H1 (cell line): ENCODE measurements around the gene DOCK8. TPM values are rescaled to one million over a fixed set of nuclear protein-coding genes. Genes with fewer than 3 reads are reported as not detected.

Experiments used
- CTCF ChIA-PET: fragments of 300-600 bp; sonication (Branson Sonifier 250); formaldehyde crosslinking; loops from one replicate; lab custom pipeline; 2021; ENCODE audit not compliant: partially characterized antibody; lab: Charles Lee
- POLR2A ChIA-PET: fragments of 300-600 bp; sonication (Branson Sonifier 250); formaldehyde crosslinking; loops from one replicate; lab custom pipeline; 2021; ENCODE audit warnings: inconsistent platforms; ENCODE audit not compliant: partially characterized antibody; lab: Charles Lee
- DNase-seq, 2 experiments: peaks; one replicate each; pipeline versions ENCODE4 v3.0.0 to v3.0.0-alpha.2; 2010 to 2022; ENCODE audit warnings: low spot score in 2 of 2, low read depth in 1 of 2, mixed read lengths in 1 of 2
- FAIRE-seq: peaks from 2 replicates; lab custom pipeline; 2011; peaks lifted over from hg19 to GRCh38; lab: Jason Lieb, UNC
- H2AFZ ChIP-seq: 2 replicates; pipeline ENCODE4 v1.8.1; 2012; ENCODE audit warnings: low read length, inconsistent platforms
- H2AK5ac ChIP-seq: 2 replicates; pipeline ENCODE4 v1.6.1; 2013; ENCODE audit warnings: low read depth, low read length
- H2BK120ac ChIP-seq: replicated peaks from 2 replicates; pipeline ENCODE3; 2013; ENCODE audit warnings: low read depth, low read length, inconsistent platforms
- H2BK12ac ChIP-seq: 2 replicates; pipeline ENCODE4 v1.6.1; 2013; ENCODE audit warnings: low read depth, low read length
- H2BK15ac ChIP-seq: 2 replicates; pipeline ENCODE4 v1.6.1; 2013; ENCODE audit warnings: low read length
- H2BK20ac ChIP-seq: 2 replicates; pipeline ENCODE4 v1.6.1; 2013; ENCODE audit warnings: low read length
- H2BK5ac ChIP-seq: 2 replicates; pipeline ENCODE4 v1.6.1; 2013; ENCODE audit warnings: low read depth, low read length
- H3K14ac ChIP-seq: 2 replicates; pipeline ENCODE4 v1.6.1; 2013; ENCODE audit warnings: inconsistent platforms; ENCODE audit not compliant: insufficient read length
- H3K18ac ChIP-seq: 2 replicates; pipeline ENCODE4 v1.6.1; 2013; ENCODE audit warnings: low read length; ENCODE audit errors: extremely low read depth
- H3K23ac ChIP-seq: 2 replicates; pipeline ENCODE4 v1.6.1; 2013; ENCODE audit warnings: inconsistent platforms; ENCODE audit not compliant: insufficient read length
- H3K23me2 ChIP-seq: 2 replicates; pipeline ENCODE4 v1.6.1; 2013; ENCODE audit warnings: low read depth, low read length
- H3K27ac ChIP-seq: 2 replicates; pipeline ENCODE4 v1.6.1; 2011; ENCODE audit warnings: low read depth, low read length, inconsistent platforms
- H3K27me3 ChIP-seq, 4 experiments: replicated peaks in 1 of 4; 1 replicate in 1 of 4; 2 replicates in 3 of 4; pipeline versions ENCODE4 v1.6.1 to v1.8.1; 2011 to 2013; ENCODE audit warnings: low read length in 3 of 4, mild to moderate bottlenecking in 3 of 4, inconsistent platforms in 2 of 4, mixed read lengths in 2 of 4, moderate library complexity in 1 of 4; ENCODE audit not compliant: control insufficient read depth in 3 of 4, insufficient read depth in 3 of 4; ENCODE audit errors: extremely low read depth in 1 of 4
- H3K36me3 ChIP-seq, 4 experiments: 2 replicates each; pipeline versions ENCODE4 v1.6.1 to v1.8.1; 2011 to 2013; ENCODE audit warnings: mild to moderate bottlenecking in 4 of 4, low read length in 3 of 4, moderate library complexity in 2 of 4, control low read depth in 1 of 4, inconsistent platforms in 1 of 4; ENCODE audit not compliant: insufficient read depth in 4 of 4, control insufficient read depth in 2 of 4
- H3K4ac ChIP-seq: replicated peaks from 2 replicates; pipeline ENCODE3; 2013; ENCODE audit warnings: low read length, low read depth, mixed read lengths, inconsistent platforms; ENCODE audit not compliant: insufficient read length
- H3K4me1 ChIP-seq, 4 experiments: replicated peaks in 1 of 4; 1 replicate in 1 of 4; 2 replicates in 3 of 4; pipeline versions ENCODE4 v1.6.1 to v1.8.1; 2011 to 2013; ENCODE audit warnings: low read length in 3 of 4, inconsistent platforms in 2 of 4, mixed read lengths in 1 of 4; ENCODE audit not compliant: insufficient read depth in 4 of 4, control insufficient read depth in 3 of 4
- H3K4me2 ChIP-seq, 2 experiments: 2 replicates each; pipeline versions ENCODE4 v1.6.1 to v1.8.1; 2011 to 2013; ENCODE audit warnings: low read depth in 2 of 2, low read length in 2 of 2, control low read depth in 1 of 2, inconsistent platforms in 1 of 2, mild to moderate bottlenecking in 1 of 2; ENCODE audit not compliant: insufficient read depth in 1 of 2
- H3K4me3 ChIP-seq, 4 experiments: fragments of 200-600, 300-600 bp in 1 of 4; sonication (generic), shearing (Covaris generic), sonication (Bioruptor Twin) in 1 of 4; 2 replicates each; pipeline versions ENCODE4 v1.5.1 to v1.8.1; 2011 to 2016; ENCODE audit warnings: low read length in 4 of 4, low read depth in 3 of 4, control low read depth in 2 of 4, inconsistent platforms in 2 of 4, mild to moderate bottlenecking in 2 of 4, mixed read lengths in 1 of 4, moderate library complexity in 1 of 4; ENCODE audit not compliant: insufficient read depth in 2 of 4; ENCODE audit errors: extremely low read depth in 1 of 4
- H3K56ac ChIP-seq: replicated peaks from 2 replicates; pipeline ENCODE3; 2013; ENCODE audit warnings: low read depth, mild to moderate bottlenecking, mixed read lengths, low read length, inconsistent platforms; ENCODE audit not compliant: insufficient read length
- H3K79me1 ChIP-seq: 2 replicates; pipeline ENCODE4 v1.6.1; 2013; ENCODE audit warnings: low read depth, low read length, control low read depth
- H3K79me2 ChIP-seq, 2 experiments: 2 replicates each; pipeline versions ENCODE4 v1.6.1 to v1.8.1; 2012 to 2013; ENCODE audit warnings: low read length in 2 of 2, mild to moderate bottlenecking in 2 of 2, inconsistent platforms in 1 of 2; ENCODE audit not compliant: insufficient read depth in 2 of 2, control insufficient read depth in 1 of 2
- H3K9ac ChIP-seq, 4 experiments: replicated peaks in 1 of 4; 1 replicate in 1 of 4; 2 replicates in 3 of 4; pipeline versions ENCODE4 v1.6.1 to v1.8.1; 2011 to 2013; ENCODE audit warnings: low read depth in 3 of 4, low read length in 3 of 4, control low read depth in 2 of 4, mild to moderate bottlenecking in 2 of 4, moderate library complexity in 2 of 4, inconsistent platforms in 1 of 4; ENCODE audit errors: extremely low read depth in 1 of 4
- H3K9me3 ChIP-seq, 2 experiments: 2 replicates each; pipeline versions ENCODE4 v1.6.1 to v1.8.1; 2012 to 2013; ENCODE audit warnings: mild to moderate bottlenecking in 2 of 2, moderate library complexity in 2 of 2, control low read depth in 1 of 2, inconsistent platforms in 1 of 2, low read depth in 1 of 2, low read length in 1 of 2, mixed read lengths in 1 of 2; ENCODE audit not compliant: insufficient read depth in 2 of 2
- H4K20me1 ChIP-seq, 2 experiments: replicated peaks in 1 of 2; 2 replicates each; pipeline versions ENCODE3 to v1.8.1; 2011 to 2013; ENCODE audit warnings: inconsistent platforms in 2 of 2, low read length in 2 of 2, mild to moderate bottlenecking in 1 of 2; ENCODE audit not compliant: insufficient read depth in 2 of 2, control insufficient read depth in 1 of 2
- H4K5ac ChIP-seq: 2 replicates; pipeline ENCODE4 v1.6.1; 2013; ENCODE audit warnings: low read length, low read depth, mixed read lengths, inconsistent platforms; ENCODE audit not compliant: insufficient read length
- H4K8ac ChIP-seq: 2 replicates; pipeline ENCODE4 v1.8.0; 2013; ENCODE audit warnings: mild to moderate bottlenecking, moderate library complexity, low read length, inconsistent platforms; ENCODE audit not compliant: insufficient read depth; ENCODE audit errors: extremely low read depth
- H4K91ac ChIP-seq: replicated peaks from 2 replicates; pipeline ENCODE3; 2013; ENCODE audit warnings: low read length, mixed read lengths, inconsistent platforms; ENCODE audit not compliant: insufficient read length
- E2F6 ChIP-seq: IDR thresholded peaks from 2 replicates; pipeline ENCODE4 v1.6.1; 2012; ENCODE audit warnings: inconsistent platforms
- RBBP5 ChIP-seq: IDR thresholded peaks from 2 replicates; pipeline ENCODE4 v1.7.1; 2012; ENCODE audit warnings: low read depth, mild to moderate bottlenecking, inconsistent platforms, low read length, moderate library complexity, borderline replicate concordance
- WGBS, 2 experiments: shearing (Covaris generic) in 1 of 2; methylation state at CpG; one replicate each; pipeline versions ENCODE4 v1.1.6 to v1.1.7; 2013 to 2015; ENCODE audit warnings: low lambda C conversion rate in 2 of 2, mixed read lengths in 2 of 2, inconsistent platforms in 1 of 2, low coverage in 1 of 2, missing lambda C conversion rate in 1 of 2; ENCODE audit not compliant: insufficient replicate concordance in 2 of 2, insufficient coverage in 1 of 2, insufficient read length in 1 of 2; ENCODE audit errors: extremely low coverage in 1 of 2, missing lambda C conversion rate in 1 of 2; 5-methylcytosine and 5-hydroxymethylcytosine counted together
- polyA plus RNA-seq, 7 experiments: library from polyadenylated mRNA; depleted of rRNA in 3 of 7; stranded (reverse) in 5 of 7; unstranded in 2 of 7; fragments of >200 nt in 5 of 7; fragments of 200-250 nt in 2 of 7; gene quantifications; 1 replicate in 5 of 7; 2 replicates in 1 of 7; 4 replicates in 1 of 7; pipeline versions ENCODE4 v1.2.1 to v1.2.3, GENCODE V29; 2011 to 2013; ENCODE audit warnings: missing spikeins in 2 of 7, mixed read lengths in 2 of 7
- total RNA-seq: library from RNA; stranded (reverse); fragmentation: NEBNext Ultra II Directional; extraction: Animal tissue kit (Norgen Biotek cat#: 25700); gene quantifications from 2 replicates; pipeline ENCODE4 v1.2.1, GENCODE V29; 2021

Gene DOCK8
- total and polyA plus RNA-seq, 2 of the 8 experiments (the other 6 are each of a cell fraction or from before 2014, with no cell fraction given), result 0.57 to 2.0 TPM

GRCh38 chr9:486156-486555 is 271.5 kb downstream of the DOCK8 start:
- Histone ChIP-seq H3K79me1 (no peaks in the 10 kb centered on the region), H3K4ac (no peak overlapping the region), H3K56ac (no peak overlapping the region), H4K20me1 (no peaks in the 10 kb centered on the region), H3K9me3 (peaks cover 4 to 8% of the 10 kb centered on the region in 2 experiments; a peak in 1 of 4 replicates), H3K4me2 (no peak overlapping the region), H3K9ac (no peak overlapping the region), H2BK120ac (no peak overlapping the region), H3K4me3 (no peak overlapping the region), H4K91ac (no peak overlapping the region), H2BK5ac (no peak overlapping the region), H2BK20ac (no peak overlapping the region), H3K79me2 (no peaks in the 10 kb centered on the region), H3K18ac (no peak overlapping the region), H4K5ac (no peak overlapping the region), H3K23me2 (no peaks in the 10 kb centered on the region), H3K23ac (no peak overlapping the region), H2BK12ac (no peak overlapping the region), H3K36me3 (no peaks in the 10 kb centered on the region)
- WGBS, 2 experiments, result 94% methylated on average over 4 of the region's 4 CpGs; no CpG with 5 or more reads in 1 of the 2 experiments
- CTCF ChIA-PET, result interaction anchor here (0.6 kb wide), 2 partner anchors 139 to 525 kb away, joined by 3 to 5 read pairs; no protein-coding TSS in a partner anchor
- FAIRE-seq (no peak), DNase-seq (no peak)
- TF ChIP-seq RBBP5, result no peak
- no peak for TF ChIP-seq E2F6
- TF ChIP-seq, all 59 proteins: peak for 0
- Histone ChIP-seq H2AFZ (no peak overlapping the region), H3K27me3 (no peaks in the 10 kb centered on the region), H3K27ac (no peak overlapping the region), H3K14ac (no peak overlapping the region), H4K8ac (no peak overlapping the region), H2BK15ac (no peak overlapping the region), H3K4me1 (no peaks in the 10 kb centered on the region), H2AK5ac (no peak overlapping the region)
- POLR2A ChIA-PET, result no interaction called here
